K562 (cell line): ENCODE results near the gene EPN3. TPM values are rescaled to one million over a fixed set of nuclear protein-coding genes. Genes with fewer than 3 reads are reported as not detected.
A peak's percentile ranks its signal among the peaks of the same experiment; 100 is the strongest.

Experiments used
- MAZ ChIP-seq, 2 experiments: fragments of 450-650 bp in 1 of 2; sonication (generic) in 1 of 2; formaldehyde crosslinking; IDR thresholded peaks in 1 of 2; conservative IDR thresholded peaks in 1 of 2; 2 replicates each; pipeline versions ENCODE4 v1.4.0 to v1.5.0; 2020; ENCODE audit warnings: mild to moderate bottlenecking in 1 of 2, missing genetic modification reagents in 1 of 2
- RCOR1 ChIP-seq, 2 experiments: IDR thresholded peaks; 2 replicates each; pipeline ENCODE4 v1.6.1; 2012; ENCODE audit warnings: low read depth in 2 of 2, low read length in 2 of 2, borderline replicate concordance in 1 of 2, improper control_type of control experiment in 1 of 2
- REST ChIP-seq, 2 experiments: fragments of 450-650 bp; formaldehyde crosslinking in 1 of 2; IDR thresholded peaks; 2 replicates each; pipeline versions ENCODE4 v1.4.0 to v1.6.1; 2014 to 2020; ENCODE audit warnings: mild to moderate bottlenecking in 2 of 2, borderline replicate concordance in 1 of 2, low read depth in 1 of 2
- STAG1 ChIP-seq: sonication (generic); formaldehyde crosslinking; IDR thresholded peaks from 2 replicates; pipeline ENCODE4 v1.5.0; 2020; ENCODE audit warnings: missing genetic modification reagents, borderline replicate concordance
- ZBTB9 ChIP-seq: fragments of 450-650 bp; formaldehyde crosslinking; IDR thresholded peaks from 2 replicates; pipeline ENCODE4 v1.4.0; 2020; ENCODE audit warnings: mild to moderate bottlenecking, moderate library complexity
- ZKSCAN1 ChIP-seq: fragments of 150-350 bp; IDR thresholded peaks from 2 replicates; pipeline ENCODE4 v1.6.1; 2016; ENCODE audit warnings: low read depth, low read length
- ZNF609 ChIP-seq: sonication (generic); formaldehyde crosslinking; IDR thresholded peaks from 2 replicates; pipeline ENCODE4 v1.8.1; 2023; ENCODE audit warnings: missing genetic modification reagents, mild to moderate bottlenecking, borderline replicate concordance
- ZNF696 ChIP-seq: fragments of 250-450 bp; sonication (Bioruptor Pico); conservative IDR thresholded peaks from 2 replicates; pipeline ENCODE4 v1.4.0; 2020; ENCODE audit warnings: mild to moderate bottlenecking, moderate library complexity
- polyA plus RNA-seq, 8 experiments: library from polyadenylated mRNA; depleted of rRNA in 4 of 8; stranded (reverse) in 5 of 8; unstranded in 3 of 8; fragments of >200 nt; fragmentation: Nextera tagmentation in 2 of 8; fragmentation: Illumina TruSeq in 1 of 8; extraction: Ambion mirVana in 2 of 8; extraction: Trizol in 1 of 8; gene quantifications; 2 replicates each; pipeline versions ENCODE4 v1.2.1 to v1.2.3, GENCODE V29; 2011 to 2014; ENCODE audit warnings: inconsistent platforms in 1 of 8, missing spikeins in 1 of 8
- total RNA-seq, 7 experiments: library from RNA; depleted of rRNA in 6 of 7; stranded (reverse); fragments of >200 nt in 6 of 7; fragmentation: Illumina TruSeq in 2 of 7; extraction: Trizol in 2 of 7; gene quantifications; 2 replicates each; pipeline versions ENCODE4 v1.2.1 to v1.2.3, GENCODE V29; 2011 to 2021; ENCODE audit warnings: low replicate concordance in 1 of 7

Gene EPN3
- total and polyA plus RNA-seq, 9 of the 15 experiments (the other 6 are each of a cell fraction or from before 2014, with no cell fraction given): 0.16 TPM; not detected in 8

- TF ChIP-seq MAZ (CRISPR knock-in tag; conservative IDR thresholded peaks at IDR 0.05 in 1 of 2, IDR thresholded peaks at IDR 0.05 in 1 of 2) (peak; percentile 49 to 61; a peak in 3 of 4 replicates), REST (IDR thresholded peaks at IDR 0.05; ENCODE audit: borderline replicate concordance) (peak; percentile 92), REST (CRISPR knock-in tag; IDR thresholded peaks at IDR 0.05; ENCODE audit: low read depth) (no peak), ZNF609 (0 out of 2 replicates have a peak, but pooled peaks have one; percentile 32), RCOR1 (IDR thresholded peaks at IDR 0.05; ENCODE audit: borderline replicate concordance in 1 of 2, low read depth in 2 of 2, low read length in 2 of 2) (peak in 1 of 2 experiments; percentile 59; a peak in 1 of 4 replicates), STAG1 (CRISPR knock-in tag) (peak; percentile 89), ZNF696 (CRISPR knock-in tag) (no peak), ZBTB9 (CRISPR knock-in tag) (no peak), ZKSCAN1 (peak; percentile 94)
Measured at GRCh38 chr17:50550661-50551432, 18.3 kb downstream of the EPN3 start (continued).
